PC-9 (cell line): Measurements from ENCODE around the gene TOPORS. TPM values are rescaled to one million over a fixed set of nuclear protein-coding genes. Genes with fewer than 3 reads are reported as not detected.
A peak's percentile ranks its signal among the peaks of the same experiment; 100 is the strongest.

ENCODE experiments used
- BruUV-seq: library from RNA; stranded (reverse); fragments of 400-500 nt; replicated peaks from 2 replicates; lab custom pipeline; 2021; lab: Mats Ljungman, UMichigan
- CTCF ChIA-PET: fragments of 300-600 bp; sonication (Branson Sonifier 250); formaldehyde crosslinking; loops from one replicate; lab custom pipeline; 2022; ENCODE audit warnings: antibody characterized with exemption; lab: Charles Lee
- POLR2A ChIA-PET: fragments of 300-600 bp; sonication (Branson Sonifier 250); formaldehyde crosslinking; loops from one replicate; lab custom pipeline; 2022; ENCODE audit warnings: antibody characterized with exemption; ENCODE audit not compliant: unreplicated experiment; lab: Charles Lee
- DNase-seq, 2 experiments: peaks; one replicate each; pipeline versions ENCODE4 v3.0.0 to v3.0.0-alpha.2; 2015 to 2022; ENCODE audit warnings: mixed read lengths in 1 of 2
- H2AFZ ChIP-seq: fragments of 200-600 bp; sonication (generic); 2 replicates; pipeline ENCODE4 v1.8.1; 2017; ENCODE audit warnings: antibody characterized with exemption
- H3F3A ChIP-seq: fragments of 200-600 bp; sonication (generic); 2 replicates; pipeline ENCODE4 v1.8.1; 2017; ENCODE audit warnings: antibody characterized with exemption, mild to moderate bottlenecking, low read depth; ENCODE audit not compliant: insufficient read depth
- H3K27ac ChIP-seq: fragments of 200-600 bp; sonication (generic); 2 replicates; pipeline ENCODE4 v1.6.1; 2016; ENCODE audit warnings: mixed run types
- H3K27me3 ChIP-seq: fragments of 200-600 bp; sonication (generic); 2 replicates; pipeline ENCODE4 v1.6.1; 2016; ENCODE audit warnings: low read depth, mixed run types; ENCODE audit not compliant: insufficient read depth
- H3K36me3 ChIP-seq: fragments of 200-600 bp; sonication (generic); 2 replicates; pipeline ENCODE4 v1.6.1; 2016; ENCODE audit warnings: low read depth, mixed run types
- H3K4me1 ChIP-seq: fragments of 200-600 bp; sonication (generic); replicated peaks from 2 replicates; pipeline ENCODE4 v1.6.1; 2016; ENCODE audit warnings: mixed run types; ENCODE audit not compliant: insufficient read depth
- H3K4me2 ChIP-seq: fragments of 200-600 bp; sonication (generic); 2 replicates; pipeline ENCODE4 v1.6.1; 2017; ENCODE audit warnings: mixed run types
- H3K4me3 ChIP-seq: fragments of 200-600 bp; sonication (generic); 2 replicates; pipeline ENCODE4 v1.6.1; 2016; ENCODE audit warnings: mixed run types
- H3K79me2 ChIP-seq: fragments of 200-600 bp; sonication (generic); 2 replicates; pipeline ENCODE4 v1.6.1; 2017; ENCODE audit warnings: low read depth, mixed run types
- H3K9me2 ChIP-seq: fragments of 200-600 bp; sonication (generic); 2 replicates; pipeline ENCODE4 v1.8.1; 2017; ENCODE audit warnings: mild to moderate bottlenecking; ENCODE audit not compliant: insufficient read depth
- H3K9me3 ChIP-seq: fragments of 200-600 bp; sonication (generic); 2 replicates; pipeline ENCODE4 v1.8.1; 2016; ENCODE audit warnings: low read depth; ENCODE audit not compliant: insufficient read depth
- H4K20me1 ChIP-seq: fragments of 200-600 bp; sonication (generic); 2 replicates; pipeline ENCODE4 v1.8.1; 2017; ENCODE audit not compliant: insufficient read depth
- CTCF ChIP-seq: fragments of 200-600 bp; sonication (generic); conservative IDR thresholded peaks from 2 replicates; pipeline ENCODE4 v1.6.1; 2017; ENCODE audit warnings: mixed run types, antibody characterized with exemption, mild to moderate bottlenecking, moderate library complexity
- EZH2 ChIP-seq: fragments of 200-600 bp; sonication (generic); IDR thresholded peaks from 2 replicates; pipeline ENCODE4 v1.8.0; 2017; ENCODE audit warnings: antibody characterized with exemption, low read depth
- intact Hi-C: fragments of 100-400 bp; cut with micrococcal nuclease; formaldehyde crosslinking; loops from one replicate; pipeline ENCODE4 v1.10.0; 2022; ENCODE audit not compliant: unreplicated experiment
- total RNA-seq: library from RNA; stranded (reverse); gene quantifications from 2 replicates; pipeline ENCODE4 v1.2.3, GENCODE V29; 2021

The TOPORS gene
- total RNA-seq, 1 experiment from 2014 or later: 11.1 TPM

GRCh38 chr9:32596096-32596865 lies 43.9 kb upstream of the TOPORS start:
- no peaks in the 10 kb centered on the region for H3K9me2 ChIP-seq
- H2AFZ ChIP-seq: no peak overlapping the region
- no peaks in the 10 kb centered on the region for H3K79me2 ChIP-seq
- H3K36me3 ChIP-seq: no peaks in the 10 kb centered on the region
- POLR2A ChIA-PET: no interaction called here
- no peak for DNase-seq
- no TSS peak for BruUV-seq
- no peaks in the 10 kb centered on the region for H3K27me3 ChIP-seq
- intact Hi-C loops: no loop called here
- no peaks in the 10 kb centered on the region for H3K9me3 ChIP-seq
- no peak overlapping the region for H3K4me3 ChIP-seq
- TF ChIP-seq EZH2 (no peak), CTCF (no peak)
- H3K4me2 ChIP-seq: no peak overlapping the region
- peaks cover 6% of the 10 kb centered on the region for H3F3A ChIP-seq
- no peaks in the 10 kb centered on the region for H4K20me1 ChIP-seq
- H3K4me1 ChIP-seq: peaks cover 3% of the 10 kb centered on the region
- CTCF ChIA-PET: no interaction called here
- H3K27ac ChIP-seq: no peak overlapping the region

GRCh38 chr9:32590898-32591297 lies 38.5 kb upstream of the TOPORS start:
- Histone ChIP-seq H3K27me3 (no peaks in the 10 kb centered on the region), H3F3A (peaks cover 14% of the 10 kb centered on the region), H3K36me3 (no peaks in the 10 kb centered on the region), H3K9me3 (no peaks in the 10 kb centered on the region), H3K79me2 (no peaks in the 10 kb centered on the region), H3K4me2 (peak overlapping the region; percentile 39), H3K27ac (peak overlapping the region; percentile 49), H2AFZ (no peak overlapping the region), H4K20me1 (no peaks in the 10 kb centered on the region), H3K9me2 (no peaks in the 10 kb centered on the region), H3K4me1 (peaks cover 20% of the 10 kb centered on the region), H3K4me3 (no peak overlapping the region)
- peak; percentile 3 to 67 for DNase-seq
- no TSS peak for BruUV-seq
- TF ChIP-seq EZH2: no peak
- TF ChIP-seq CTCF: no peak
- POLR2A ChIA-PET: no interaction called here
- CTCF ChIA-PET: no interaction called here
- intact Hi-C loops: no loop called here

- H3K9me3 ChIP-seq: no peaks in the 10 kb centered on the region
- H3K27ac ChIP-seq: peak overlapping the region; percentile 49
- ChIA-PET POLR2A (no interaction called here), CTCF (no interaction called here)
- H3K36me3 ChIP-seq: no peaks in the 10 kb centered on the region
- TF ChIP-seq CTCF (no peak), EZH2 (no peak)
- peaks cover 20% of the 10 kb centered on the region for H3K4me1 ChIP-seq
- H2AFZ ChIP-seq: no peak overlapping the region
- H3K79me2 ChIP-seq: no peaks in the 10 kb centered on the region
- DNase-seq: no peak
- no peak overlapping the region for H3K4me3 ChIP-seq
- H3K9me2 ChIP-seq: no peaks in the 10 kb centered on the region
- H3K27me3 ChIP-seq: no peaks in the 10 kb centered on the region
- intact Hi-C loops: no loop called here
- no peaks in the 10 kb centered on the region for H4K20me1 ChIP-seq
- H3F3A ChIP-seq: peaks cover 14% of the 10 kb centered on the region
- no peak overlapping the region for H3K4me2 ChIP-seq
- BruUV-seq: no TSS peak
These were observed 38.1 kb upstream of the TOPORS start for GRCh38 chr9:32590476-32590875.
